ENCODE results near the gene POLH. TPM values are rescaled to one million over a fixed set of nuclear protein-coding genes. Genes with fewer than 3 reads are reported as not detected.

POLH gene
- total and polyA plus RNA-seq, 2 of the 4 experiments (the other 2 are of a cell fraction), result 13.3 to 26.0 TPM

- Histone ChIP-seq H3K14ac (replicated peaks; ENCODE audit: low read depth, low read length) (no peak overlapping the region), H2AK5ac (ENCODE audit: low read depth, low read length) (no peak overlapping the region), H3K4me3 (ENCODE audit: insufficient read depth, low read depth, low read length) (no peak overlapping the region), H3K23ac (ENCODE audit: low read depth, low read length) (no peak overlapping the region), H4K20me1 (ENCODE audit: insufficient read depth, low read length) (peaks cover 4% of the 10 kb centered on the region; the same call in 1 of the 2 replicates), H4K8ac (ENCODE audit: low read depth in 2 of 2, low read length in 2 of 2) (no peak overlapping the region), H4K91ac (ENCODE audit: insufficient read depth, low read depth, low read length) (no peak overlapping the region), H3K9me1 (ENCODE audit: insufficient read depth, low read length) (no peaks in the 10 kb centered on the region), H3K9me3 (ENCODE audit: control insufficient read depth, insufficient read depth, low read length) (no peaks in the 10 kb centered on the region), H2BK5ac (ENCODE audit: low read depth, low read length, poor library complexity, severe bottlenecking) (no peak overlapping the region), H2BK15ac (ENCODE audit: low read depth, low read length) (no peak overlapping the region), H3K4me2 (ENCODE audit: low read depth, low read length) (no peak overlapping the region), H4K5ac (ENCODE audit: low read depth, low read length) (no peak overlapping the region), H2AK9ac (replicated peaks; ENCODE audit: low read depth, low read length, poor library complexity) (no peak overlapping the region), H3K27me3 (ENCODE audit: control insufficient read depth, insufficient read depth, low read length) (no peaks in the 10 kb centered on the region), H3K27ac (ENCODE audit: insufficient read depth, low read length) (no peak overlapping the region), H3K4ac (ENCODE audit: low read depth, low read length) (no peak overlapping the region), H3K56ac (ENCODE audit: extremely low read depth, insufficient read depth, low read length) (no peak overlapping the region), H3K4me1 (ENCODE audit: control insufficient read depth, insufficient read depth, low read length) (no peaks in the 10 kb centered on the region; the same call in 1 of the 2 replicates), H3K36me3 (ENCODE audit: control insufficient read depth, insufficient read depth, low read length) (peaks cover 23% of the 10 kb centered on the region), H2BK20ac (ENCODE audit: low read depth, low read length) (no peak overlapping the region), H3K18ac (ENCODE audit: low read depth, low read length) (no peak overlapping the region), H2AFZ (replicated peaks; ENCODE audit: low read length, poor library complexity) (no peak overlapping the region), H3K9ac (ENCODE audit: low read depth, low read length) (no peak overlapping the region), H3K79me1 (ENCODE audit: low read depth in 1 of 2, low read length in 2 of 2) (peaks cover 3 to 15% of the 10 kb centered on the region in 2 experiments), H2BK120ac (ENCODE audit: low read depth, low read length) (no peak overlapping the region)
- BruUV-seq (replicated peaks), result no TSS peak
- intact Hi-C loops (cut with micrococcal nuclease), result no loop called here
- ATAC-seq (ENCODE audit: low read depth) (peak; percentile 11; the same call in 1 of the 2 replicates), DNase-seq (peak; percentile 88)
- TF ChIP-seq RFX5 (IDR thresholded peaks at IDR 0.05; ENCODE audit: low read depth, low read length) (no peak), MAFK (IDR thresholded peaks at IDR 0.05; ENCODE audit: low read depth, low read length) (0 out of 2 replicates have a peak, but pooled peaks have one; percentile 19), CEBPB (IDR thresholded peaks at IDR 0.05; ENCODE audit: low read depth, low read length) (peak; percentile 21; the same call in 1 of the 2 replicates)
- dilution Hi-C loops (cut with HindIII; ENCODE audit: low sequenced_read_pairs, unreplicated experiment), result no loop called here
- in situ Hi-C loops (cut with MboI; ENCODE audit: low sequenced_read_pairs), result loop anchor here (10.0 kb wide), 1 partner anchor 471 kb away; no protein-coding TSS in a partner anchor
- ChIA-PET POLR2A (ENCODE audit: unreplicated experiment) (no interaction called here), CTCF (interaction anchor here (0.5 kb wide), 1 partner anchor 48 kb away, joined by 3 read pairs; no protein-coding TSS in a partner anchor)
- WGBS, 2 experiments (ENCODE audit: extremely low coverage in 2 of 2, insufficient read length in 1 of 2), result no CpG with 5 or more reads among the region's 2 CpGs
Measured at GRCh38 chr6:43604174-43604573, 28.2 kb downstream of the POLH start.
